K562 (cell line): ENCODE data around the gene CD79A.

Experiments used
- CTCF ChIP-seq, 3 experiments: IDR thresholded peaks in 2 of 3; conservative IDR thresholded peaks in 1 of 3; 2 replicates each; pipeline ENCODE4 v1.5.1; 2011 to 2012; ENCODE audit warnings: low read length in 3 of 3, mild to moderate bottlenecking in 3 of 3, control low read depth in 2 of 3, improper control_type of control experiment in 1 of 3, inconsistent platforms in 1 of 3, low read depth in 1 of 3, mixed read lengths in 1 of 3, moderate library complexity in 1 of 3; ENCODE audit not compliant: insufficient read depth in 2 of 3
- NFATC3 ChIP-seq: fragments of 450-650 bp; IDR thresholded peaks from 2 replicates; pipeline ENCODE4 v1.6.1; 2017; ENCODE audit warnings: mild to moderate bottlenecking
- PTRF ChIP-seq: fragments of 450-650 bp; IDR thresholded peaks from 2 replicates; pipeline ENCODE4 v1.6.1; 2016; ENCODE audit warnings: mild to moderate bottlenecking, missing genetic modification characterization, missing compliant biosample characterization
- RBM39 ChIP-seq: fragments of 200-400 bp; formaldehyde crosslinking; optimal IDR thresholded peaks from 2 replicates; pipeline ENCODE3; 2018; ENCODE audit warnings: low read depth, low read length
- ZNF143 ChIP-seq: sonication (generic); formaldehyde crosslinking; IDR thresholded peaks from 2 replicates; pipeline ENCODE4 v1.9.0; 2022; ENCODE audit warnings: mild to moderate bottlenecking, missing genetic modification reagents

- TF ChIP-seq NFATC3: no peak
- no peak for TF ChIP-seq CTCF (IDR thresholded peaks at IDR 0.05 in 2 of 3, conservative IDR thresholded peaks at IDR 0.05 in 1 of 3; ENCODE audit: insufficient read depth in 2 of 3, low read depth in 1 of 3, low read length in 3 of 3)
- no peak for TF ChIP-seq ZNF143 (CRISPR knock-in tag)
- no peak for TF ChIP-seq PTRF
- TF ChIP-seq RBM39: no peak
Measured at GRCh38 chr19:41920882-41921576, 44.0 kb downstream of the CD79A start.
